Measurements from ENCODE around the gene C1GALT1. TPM values are rescaled to one million over a fixed set of nuclear protein-coding genes. Genes with fewer than 3 reads are reported as not detected.

Gene C1GALT1
- total RNA-seq, 1 experiment from 2014 or later = 27.2 TPM

- H3K4me1 ChIP-seq (ENCODE audit: control insufficient read depth in 1 of 2, insufficient read depth in 2 of 2, low read length in 2 of 2) = no peaks in the 10 kb centered on the region
- H3K27me3 ChIP-seq (ENCODE audit: insufficient read depth, low read length) = no peaks in the 10 kb centered on the region
- no TSS peak for BruUV-seq (replicated peaks)
- no peaks in the 10 kb centered on the region for H4K20me1 ChIP-seq (ENCODE audit: insufficient read depth)
- H3K4me2 ChIP-seq (ENCODE audit: low read length) = no peak overlapping the region
- TF ChIP-seq TCF7L2 (IDR thresholded peaks at IDR 0.05; ENCODE audit: borderline replicate concordance, extremely low read depth, insufficient read depth, insufficient read length) (no peak), JUND (IDR thresholded peaks at IDR 0.05) (no peak), RAD21 (IDR thresholded peaks at IDR 0.05; ENCODE audit: low read depth) (no peak)
- TF ChIP-seq, protein P1, sequence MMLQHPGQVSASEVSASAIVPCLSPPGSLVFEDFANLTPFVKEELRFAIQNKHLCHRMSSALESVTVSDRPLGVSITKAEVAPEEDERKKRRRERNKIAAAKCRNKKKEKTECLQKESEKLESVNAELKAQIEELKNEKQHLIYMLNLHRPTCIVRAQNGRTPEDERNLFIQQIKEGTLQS (IDR thresholded peaks at IDR 0.05) = no peak
- no peaks in the 10 kb centered on the region for H3K9me3 ChIP-seq (ENCODE audit: control insufficient read depth in 1 of 2, insufficient read depth in 1 of 2, low read depth in 1 of 2, low read length in 2 of 2)
- DNase-seq (ENCODE audit: low read depth, low spot score) (no peak), ATAC-seq (no peak)
- no peak overlapping the region for H3K4me3 ChIP-seq (replicated peaks in 1 of 2; ENCODE audit: low read depth in 1 of 2, low read length in 2 of 2)
- intact Hi-C loops (cut with micrococcal nuclease) = no loop called here
- ChIA-PET CTCF (no interaction called here), POLR2A (no interaction called here), RAD21 (ENCODE audit: low non-redundant PET in 1 of 2, low total read pairs in 2 of 2, uncharacterized antibody in 2 of 2, unreplicated experiment in 2 of 2) (no interaction called here)
- no peak overlapping the region for H3K9ac ChIP-seq (ENCODE audit: low read length)
- no peak overlapping the region for H3K27ac ChIP-seq (ENCODE audit: low read depth, low read length)
- no peaks in the 10 kb centered on the region for H3K36me3 ChIP-seq (ENCODE audit: control insufficient read depth in 1 of 2, insufficient read depth in 2 of 2, low read length in 2 of 2)
- no peaks in the 10 kb centered on the region for H3K9me2 ChIP-seq (ENCODE audit: insufficient read depth)
- H2AFZ ChIP-seq (ENCODE audit: low read depth, low read length, poor library complexity, severe bottlenecking) = no peak overlapping the region
- H3K79me2 ChIP-seq (ENCODE audit: insufficient read depth, low read length) = peaks cover 23% of the 10 kb centered on the region
These were observed 49.5 kb downstream of the C1GALT1 start for GRCh38 chr7:7231865-7232264.

GRCh38 chr7:7235347-7235746 lies 53.0 kb downstream of the C1GALT1 start:
- ChIA-PET CTCF (no interaction called here), POLR2A (no interaction called here), RAD21 (ENCODE audit: low non-redundant PET in 1 of 2, low total read pairs in 2 of 2, uncharacterized antibody in 2 of 2, unreplicated experiment in 2 of 2) (no interaction called here)
- TF ChIP-seq TCF7L2 (IDR thresholded peaks at IDR 0.05; ENCODE audit: borderline replicate concordance, extremely low read depth, insufficient read depth, insufficient read length) (no peak), ZBTB33 (IDR thresholded peaks at IDR 0.05; ENCODE audit: extremely low read depth, insufficient replicate concordance, low read length) (no peak), EGR1 (IDR thresholded peaks at IDR 0.05; ENCODE audit: low read depth) (no peak), SP1 (IDR thresholded peaks at IDR 0.05; ENCODE audit: low read depth) (no peak), SIN3A (IDR thresholded peaks at IDR 0.05; ENCODE audit: low read depth) (no peak), FOSL1 (IDR thresholded peaks at IDR 0.05; ENCODE audit: low read depth) (no peak), ELF1 (IDR thresholded peaks at IDR 0.05; ENCODE audit: borderline replicate concordance, low read depth) (no peak), CBX3 (IDR thresholded peaks at IDR 0.05; ENCODE audit: low read depth) (no peak), MAX (IDR thresholded peaks at IDR 0.05) (no peak), EZH2phosphoT487 (IDR thresholded peaks at IDR 0.05; ENCODE audit: borderline replicate concordance) (no peak), JUND (IDR thresholded peaks at IDR 0.05) (no peak), EZH2 (IDR thresholded peaks at IDR 0.05) (no peak), ZFX (IDR thresholded peaks at IDR 0.05) (no peak), RAD21 (IDR thresholded peaks at IDR 0.05; ENCODE audit: low read depth) (no peak), CEBPB (IDR thresholded peaks at IDR 0.05; ENCODE audit: low read depth) (no peak), ZNF274 (IDR thresholded peaks at IDR 0.05; ENCODE audit: low read depth, low read length) (no peak), SRF (IDR thresholded peaks at IDR 0.05; ENCODE audit: low read depth) (no peak)
- no peaks in the 10 kb centered on the region for H4K20me1 ChIP-seq (ENCODE audit: insufficient read depth)
- intact Hi-C loops (cut with micrococcal nuclease) = no loop called here
- H3K27me3 ChIP-seq (ENCODE audit: insufficient read depth, low read length) = no peaks in the 10 kb centered on the region
- no TSS peak for BruUV-seq (replicated peaks)
- H3K4me1 ChIP-seq (ENCODE audit: control insufficient read depth in 1 of 2, insufficient read depth in 2 of 2, low read length in 2 of 2) = no peaks in the 10 kb centered on the region
- H2AFZ ChIP-seq (ENCODE audit: low read depth, low read length, poor library complexity, severe bottlenecking) = no peak overlapping the region
- no peaks in the 10 kb centered on the region for H3K9me2 ChIP-seq (ENCODE audit: insufficient read depth)
- no peak overlapping the region for H3K4me2 ChIP-seq (ENCODE audit: low read length)
- H3K27ac ChIP-seq (ENCODE audit: low read depth, low read length) = no peak overlapping the region
- no peaks in the 10 kb centered on the region for H3K9me3 ChIP-seq (ENCODE audit: control insufficient read depth in 1 of 2, insufficient read depth in 1 of 2, low read depth in 1 of 2, low read length in 2 of 2)
- ATAC-seq (no peak), DNase-seq (ENCODE audit: low read depth, low spot score) (no peak)
- H3K4me3 ChIP-seq (replicated peaks in 1 of 2; ENCODE audit: low read depth in 1 of 2, low read length in 2 of 2) = no peak overlapping the region
- no peak overlapping the region for H3K9ac ChIP-seq (ENCODE audit: low read length)
- H3K36me3 ChIP-seq (ENCODE audit: control insufficient read depth in 1 of 2, insufficient read depth in 2 of 2, low read length in 2 of 2) = peaks cover 0 to 5% of the 10 kb centered on the region in 2 experiments; a peak in 1 of 4 replicates
- peaks cover 23% of the 10 kb centered on the region for H3K79me2 ChIP-seq (ENCODE audit: insufficient read depth, low read length)

All from HCT116 (cell line).